Right atrium auricular region (tissue), 2 donors: Measurements from ENCODE around the gene URGCP. TPM values are rescaled to one million over a fixed set of nuclear protein-coding genes. Genes with fewer than 3 reads are reported as not detected.

Source experiments
- DNase-seq: peaks from one replicate; pipeline ENCODE4 v3.0.0-alpha.2; 2019; ENCODE audit warnings: low spot score
- H3K27ac ChIP-seq, 2 donors: fragments of 200-600 bp; sonication (generic); 1 replicate in 1 of 2; 2 replicates in 1 of 2; pipeline ENCODE4 v1.5.1; 2016 to 2019
- H3K27me3 ChIP-seq, 2 donors: fragments of 200-600 bp; sonication (generic); one replicate each; pipeline versions ENCODE4 v1.5.1 to v1.6.0; 2017 to 2019
- H3K36me3 ChIP-seq: fragments of 200-600 bp; sonication (generic); one replicate; pipeline ENCODE4 v1.5.1; 2016
- H3K4me1 ChIP-seq, 2 donors: fragments of 200-600 bp; sonication (generic); one replicate each; pipeline versions ENCODE4 v1.5.1 to v1.6.0; 2017 to 2019
- H3K4me3 ChIP-seq, 2 donors: fragments of 200-600 bp; sonication (generic); 1 replicate in 1 of 2; 2 replicates in 1 of 2; pipeline ENCODE4 v1.5.1; 2017 to 2019; ENCODE audit warnings: mild to moderate bottlenecking in 1 of 2, moderate library complexity in 1 of 2
- H3K9me3 ChIP-seq, 2 donors: fragments of 200-600 bp; sonication (generic); one replicate each; pipeline ENCODE4 v1.5.1; 2019
- CTCF ChIP-seq, 2 donors: fragments of 200-600 bp; sonication (generic); IDR thresholded peaks; one replicate each; pipeline ENCODE4 v1.5.1; 2019; ENCODE audit warnings: antibody characterized with exemption in 2 of 2
- total RNA-seq, 2 donors: library from RNA; depleted of rRNA; stranded (reverse); fragments of >200 nt; gene quantifications; one replicate each; pipeline ENCODE4 v1.1.0, GENCODE V29; 2016

Gene URGCP
- total RNA-seq, 2 donors from 2014 or later = 26.4 to 30.9 TPM

- H3K4me3 ChIP-seq = peak overlapping the region; percentile 62 to 68
- peak overlapping the region; percentile 94 to 96 for H3K27ac ChIP-seq
- peak in 1 of 2 donors; percentile 47 for TF ChIP-seq CTCF (IDR thresholded peaks at IDR 0.05)
- no peak for DNase-seq
- no peaks in the 10 kb centered on the region for H3K9me3 ChIP-seq
- no peaks in the 10 kb centered on the region for H3K36me3 ChIP-seq
- no peaks in the 10 kb centered on the region for H3K27me3 ChIP-seq
- peaks cover 0 to 17% of the 10 kb centered on the region in 2 donors for H3K4me1 ChIP-seq
Observed at GRCh38 chr7:43926798-43927123, 20.4 kb upstream of the URGCP start.

- TF ChIP-seq CTCF (IDR thresholded peaks at IDR 0.05) = no peak
- Histone ChIP-seq H3K27me3 (no peaks in the 10 kb centered on the region), H3K4me3 (peak within 1 kb of the TSS; percentile 62 to 68)
Observed at GRCh38 chr7:43925984-43926797, 19.8 kb upstream of the URGCP start, which contains the start of gene UBE2D4. Gene UBE2D4, plus strand, starts transcription at chr7:43926436. Its CDS starts 97 bp downstream, at chr7:43926533.

GRCh38 chr7:43922726-43923125, 16.3 kb upstream of the URGCP start:
- TF ChIP-seq CTCF (IDR thresholded peaks at IDR 0.05) = no peak
- Histone ChIP-seq H3K27ac (no peak overlapping the region), H3K4me3 (no peak overlapping the region), H3K36me3 (no peaks in the 10 kb centered on the region), H3K4me1 (peaks cover 0 to 17% of the 10 kb centered on the region in 2 donors), H3K27me3 (no peaks in the 10 kb centered on the region), H3K9me3 (no peaks in the 10 kb centered on the region)
- no peak for DNase-seq

More at GRCh38 chr7:43925984-43926797, 19.8 kb upstream of the URGCP start, which contains the start of gene UBE2D4:
- peak within 1 kb of the TSS; percentile 94 to 96 for H3K27ac ChIP-seq
- peaks cover 0 to 17% of the 10 kb centered on the region in 2 donors for H3K4me1 ChIP-seq
- no peaks in the 10 kb centered on the region for H3K9me3 ChIP-seq
- no peaks in the 10 kb centered on the region for H3K36me3 ChIP-seq
- peak; percentile 82 for DNase-seq

GRCh38 chr7:43921423-43921822, 15.0 kb upstream of the URGCP start:
- no peak for DNase-seq
- no peaks in the 10 kb centered on the region for H3K27me3 ChIP-seq
- H3K27ac ChIP-seq = no peak overlapping the region
- no peaks in the 10 kb centered on the region for H3K9me3 ChIP-seq
- no peak for TF ChIP-seq CTCF (IDR thresholded peaks at IDR 0.05)
- no peaks in the 10 kb centered on the region for H3K36me3 ChIP-seq
- no peak overlapping the region for H3K4me3 ChIP-seq
- peaks cover 0 to 9% of the 10 kb centered on the region in 2 donors for H3K4me1 ChIP-seq

- Histone ChIP-seq H3K36me3 (no peaks in the 10 kb centered on the region), H3K27ac (no peak overlapping the region), H3K4me1 (no peaks in the 10 kb centered on the region), H3K27me3 (no peaks in the 10 kb centered on the region), H3K9me3 (no peaks in the 10 kb centered on the region), H3K4me3 (no peak overlapping the region)
- no peak for TF ChIP-seq CTCF (IDR thresholded peaks at IDR 0.05)
- DNase-seq = no peak
Observed at GRCh38 chr7:43915907-43916306, 9.5 kb upstream of the URGCP start.
